Panc1 (cell line): Measurements from ENCODE around the gene SETD6.

ENCODE experiments used
- CTCF ChIP-seq: fragments of 450-650 bp; IDR thresholded peaks from 2 replicates; pipeline ENCODE4 v1.5.1; 2017; ENCODE audit warnings: mild to moderate bottlenecking
- POLR2AphosphoS5 ChIP-seq: IDR thresholded peaks from 2 replicates; pipeline ENCODE4 v1.6.1; 2012; ENCODE audit warnings: mild to moderate bottlenecking, low read depth, low read length, moderate library complexity

- no peak for TF ChIP-seq CTCF
- no peak for TF ChIP-seq POLR2AphosphoS5
Measured at GRCh38 chr16:58472266-58472665, 43.1 kb upstream of the SETD6 start.
